GM13977 (cell line): ENCODE data around the gene LIG1.

Source experiments
- DNase-seq: peaks from one replicate; pipeline ENCODE4 v3.0.0; 2012; ENCODE audit warnings: low spot score
- CTCF ChIP-seq: IDR thresholded peaks from 2 replicates; pipeline ENCODE4 v1.5.1; 2012; ENCODE audit warnings: mild to moderate bottlenecking, control low read depth; ENCODE audit not compliant: insufficient read depth; ENCODE audit errors: extremely low read depth, missing control alignments
- in situ Hi-C: fragments of 300-500 bp; cut with MboI; formaldehyde crosslinking; loops from one replicate; pipeline ENCODE4 v1.12.0; 2022; ENCODE audit warnings: low sequenced_read_pairs, low pct_unique_long_range_greater_than_20kb, mixed read lengths, inconsistent platforms; ENCODE audit not compliant: unreplicated experiment

Gene LIG1

GRCh38 chr19:48194041-48194843 lies 24.1 kb upstream of the LIG1 start:
- peak; percentile 78 for DNase-seq
- in situ Hi-C loops = no loop called here
- TF ChIP-seq CTCF = peak; percentile 67

GRCh38 chr19:48192750-48193149 lies 22.6 kb upstream of the LIG1 start:
- DNase-seq = no peak
- in situ Hi-C loops = no loop called here
- no peak for TF ChIP-seq CTCF

- TF ChIP-seq CTCF = no peak
- in situ Hi-C loops = no loop called here
- no peak for DNase-seq
Observed at GRCh38 chr19:48190885-48191284, 20.7 kb upstream of the LIG1 start.

- in situ Hi-C loops = no loop called here
- TF ChIP-seq CTCF = peak; percentile 28
- peak; percentile 55 for DNase-seq
Observed at GRCh38 chr19:48190288-48190884, 20.2 kb upstream of the LIG1 start.

- in situ Hi-C loops = no loop called here
- no peak for DNase-seq
- no peak for TF ChIP-seq CTCF
Observed at GRCh38 chr19:48186541-48186991, 16.4 kb upstream of the LIG1 start.

GRCh38 chr19:48186015-48186414 lies 15.9 kb upstream of the LIG1 start:
- DNase-seq = no peak
- in situ Hi-C loops = no loop called here
- no peak for TF ChIP-seq CTCF
